Fibroblast of lung (primary cell): ENCODE measurements around the gene TMEM89. TPM values are rescaled to one million over a fixed set of nuclear protein-coding genes. Genes with fewer than 3 reads are reported as not detected.

Experiments used
- DNase-seq, 2 donors: peaks; one replicate each; pipeline versions ENCODE4 v3.0.0 to v3.0.0-alpha.2; 2010; ENCODE audit warnings: low read depth in 2 of 2
- H2AFZ ChIP-seq: 2 replicates; pipeline ENCODE4 v1.5.1; 2012; ENCODE audit warnings: low read length, control low read depth, inconsistent platforms
- H3K27ac ChIP-seq: 2 replicates; pipeline ENCODE4 v1.5.1; 2011; ENCODE audit warnings: low read length, control low read depth; ENCODE audit not compliant: insufficient read depth
- H3K27me3 ChIP-seq: 2 replicates; pipeline ENCODE4 v1.5.1; 2011; ENCODE audit warnings: mild to moderate bottlenecking, low read length; ENCODE audit not compliant: control insufficient read depth, insufficient read depth
- H3K36me3 ChIP-seq: 2 replicates; pipeline ENCODE4 v1.5.1; 2011; ENCODE audit warnings: low read length; ENCODE audit not compliant: control insufficient read depth, insufficient read depth
- H3K4me1 ChIP-seq: 2 replicates; pipeline ENCODE4 v1.5.1; 2011; ENCODE audit warnings: low read length; ENCODE audit not compliant: control insufficient read depth, insufficient read depth; ENCODE audit errors: extremely low read depth
- H3K4me2 ChIP-seq: 2 replicates; pipeline ENCODE4 v1.5.1; 2011; ENCODE audit warnings: low read length, control low read depth; ENCODE audit not compliant: insufficient read depth; ENCODE audit errors: extremely low read depth
- H3K4me3 ChIP-seq, 4 experiments: fragments of 200-600 bp in 1 of 4; sonication (generic) in 1 of 4; replicated peaks in 1 of 4; 2 replicates each; pipeline ENCODE4 v1.5.1; 2011 to 2016; ENCODE audit warnings: low read length in 4 of 4, low read depth in 3 of 4, mild to moderate bottlenecking in 3 of 4, control low read depth in 2 of 4, inconsistent platforms in 1 of 4, mixed read lengths in 1 of 4; ENCODE audit not compliant: insufficient read depth in 1 of 4; ENCODE audit errors: control extremely low read depth in 1 of 4
- H3K79me2 ChIP-seq: 2 replicates; pipeline ENCODE4 v1.5.1; 2012; ENCODE audit warnings: mild to moderate bottlenecking, low read length, inconsistent platforms; ENCODE audit not compliant: control insufficient read depth, insufficient read depth
- H3K9ac ChIP-seq: 2 replicates; pipeline ENCODE4 v1.5.1; 2011; ENCODE audit warnings: mild to moderate bottlenecking, low read length, control low read depth; ENCODE audit not compliant: insufficient read depth
- H3K9me3 ChIP-seq: 2 replicates; pipeline ENCODE4 v1.5.1; 2012; ENCODE audit warnings: low read depth, low read length; ENCODE audit not compliant: control insufficient read depth, insufficient read depth
- H4K20me1 ChIP-seq: 2 replicates; pipeline ENCODE4 v1.5.1; 2011; ENCODE audit warnings: low read length; ENCODE audit not compliant: control insufficient read depth, insufficient read depth; ENCODE audit errors: extremely low read depth
- CTCF ChIP-seq, 2 donors: IDR thresholded peaks in 1 of 2; conservative IDR thresholded peaks in 1 of 2; 1 replicate in 1 of 2; 2 replicates in 1 of 2; pipeline ENCODE4 v1.5.1; 2011 to 2012; ENCODE audit warnings: low read length in 2 of 2, control low read depth in 1 of 2, inconsistent platforms in 1 of 2, low read depth in 1 of 2, mild to moderate bottlenecking in 1 of 2
- EZH2 ChIP-seq: IDR thresholded peaks from 2 replicates; pipeline ENCODE4 v1.5.1; 2012; ENCODE audit warnings: low read length, control low read depth, mild to moderate bottlenecking; ENCODE audit errors: missing control alignments
- polyA plus RNA-seq, 2 donors: library from polyadenylated mRNA; depleted of rRNA in 1 of 2; stranded (reverse) in 1 of 2; unstranded in 1 of 2; fragments of >200 nt; gene quantifications; 2 replicates each; pipeline ENCODE4 v1.2.1, GENCODE V29; 2011 to 2012; ENCODE audit warnings: missing spikeins in 1 of 2
- total RNA-seq: library from RNA; depleted of rRNA; stranded (reverse); fragments of >200 nt; gene quantifications from 2 replicates; pipeline ENCODE4 v1.2.1, GENCODE V29; 2014

The TMEM89 gene
- total and polyA plus RNA-seq, 2 donors (not counting 1 experiment from before 2014, with no cell fraction given): not detected

- no peak overlapping the region for H3K4me3 ChIP-seq
- H3K9me3 ChIP-seq: no peaks in the 10 kb centered on the region
- peaks cover 22% of the 10 kb centered on the region for H3K36me3 ChIP-seq
- H3K79me2 ChIP-seq: no peaks in the 10 kb centered on the region
- H3K27ac ChIP-seq: peak overlapping the region; percentile 74
- DNase-seq: no peak
- no peak for TF ChIP-seq CTCF (conservative IDR thresholded peaks at IDR 0.05 in 1 of 2, IDR thresholded peaks at IDR 0.05 in 1 of 2; ENCODE audit: low read depth in 1 of 2, low read length in 2 of 2)
- no peak for TF ChIP-seq EZH2
- no peak overlapping the region for H3K4me2 ChIP-seq
- H3K27me3 ChIP-seq: no peaks in the 10 kb centered on the region
- H4K20me1 ChIP-seq: no peaks in the 10 kb centered on the region
- H2AFZ ChIP-seq: no peak overlapping the region
- peaks cover 47% of the 10 kb centered on the region for H3K4me1 ChIP-seq
- no peak overlapping the region for H3K9ac ChIP-seq
These were observed 25.4 kb downstream of the TMEM89 start for GRCh38 chr3:48596157-48596556.

GRCh38 chr3:48595526-48596121 lies 25.9 kb downstream of the TMEM89 start:
- peak; percentile 84 to 89 for DNase-seq
- no peaks in the 10 kb centered on the region for H3K9me3 ChIP-seq
- peak overlapping the region; percentile 74 for H3K27ac ChIP-seq
- H3K4me2 ChIP-seq: peak overlapping the region; percentile 54
- H3K4me1 ChIP-seq: peaks cover 47% of the 10 kb centered on the region
- peaks cover 18% of the 10 kb centered on the region for H3K36me3 ChIP-seq
- TF ChIP-seq CTCF (conservative IDR thresholded peaks at IDR 0.05 in 1 of 2, IDR thresholded peaks at IDR 0.05 in 1 of 2; ENCODE audit: low read depth in 1 of 2, low read length in 2 of 2) (no peak), EZH2 (no peak)
- H3K27me3 ChIP-seq: no peaks in the 10 kb centered on the region
- H3K79me2 ChIP-seq: no peaks in the 10 kb centered on the region
- H3K9ac ChIP-seq: no peak overlapping the region
- peak overlapping the region in 2 of 4 experiments; percentile 11 to 62 for H3K4me3 ChIP-seq
- no peak overlapping the region for H2AFZ ChIP-seq
- H4K20me1 ChIP-seq: no peaks in the 10 kb centered on the region

- H3K4me1 ChIP-seq: peaks cover 47% of the 10 kb centered on the region
- H3K27me3 ChIP-seq: no peaks in the 10 kb centered on the region
- H3K27ac ChIP-seq: peak within 1 kb of the TSS; percentile 74
- no peaks in the 10 kb centered on the region for H4K20me1 ChIP-seq
- peak within 1 kb of the TSS; percentile 68 for H3K9ac ChIP-seq
- H3K79me2 ChIP-seq: no peaks in the 10 kb centered on the region
- no peak for TF ChIP-seq CTCF (conservative IDR thresholded peaks at IDR 0.05 in 1 of 2, IDR thresholded peaks at IDR 0.05 in 1 of 2; ENCODE audit: low read depth in 1 of 2, low read length in 2 of 2)
- DNase-seq: no peak
- H2AFZ ChIP-seq: peak within 1 kb of the TSS; percentile 34
- H3K4me2 ChIP-seq: peak within 1 kb of the TSS; percentile 92
- peaks cover 13% of the 10 kb centered on the region for H3K36me3 ChIP-seq
- H3K4me3 ChIP-seq: peak within 1 kb of the TSS; percentile 48 to 62 (median 49)
- H3K9me3 ChIP-seq: no peaks in the 10 kb centered on the region
These were observed 26.5 kb downstream of the TMEM89 start, which contains the start of gene COL7A1 for GRCh38 chr3:48595075-48595525. COL7A1 (minus strand) TSS chr3:48595329; CDS start chr3:48595159, 170 bp downstream.
